HG03469 (cell line): ENCODE measurements around the gene OPN4.

Experiments used
- ATAC-seq: cut with Tn5 transposase; IDR thresholded peaks from one replicate; pipeline ENCODE4 v1.9.1; 2021; ENCODE audit warnings: mild to moderate bottlenecking, moderate library complexity, moderate number of reproducible peaks; ENCODE audit not compliant: unreplicated experiment

OPN4 gene

GRCh38 chr10:86674912-86675311, 20.6 kb downstream of the OPN4 start:
- no peak for ATAC-seq

GRCh38 chr10:86677374-86677773, 23.0 kb downstream of the OPN4 start:
- no peak for ATAC-seq

DNA sequence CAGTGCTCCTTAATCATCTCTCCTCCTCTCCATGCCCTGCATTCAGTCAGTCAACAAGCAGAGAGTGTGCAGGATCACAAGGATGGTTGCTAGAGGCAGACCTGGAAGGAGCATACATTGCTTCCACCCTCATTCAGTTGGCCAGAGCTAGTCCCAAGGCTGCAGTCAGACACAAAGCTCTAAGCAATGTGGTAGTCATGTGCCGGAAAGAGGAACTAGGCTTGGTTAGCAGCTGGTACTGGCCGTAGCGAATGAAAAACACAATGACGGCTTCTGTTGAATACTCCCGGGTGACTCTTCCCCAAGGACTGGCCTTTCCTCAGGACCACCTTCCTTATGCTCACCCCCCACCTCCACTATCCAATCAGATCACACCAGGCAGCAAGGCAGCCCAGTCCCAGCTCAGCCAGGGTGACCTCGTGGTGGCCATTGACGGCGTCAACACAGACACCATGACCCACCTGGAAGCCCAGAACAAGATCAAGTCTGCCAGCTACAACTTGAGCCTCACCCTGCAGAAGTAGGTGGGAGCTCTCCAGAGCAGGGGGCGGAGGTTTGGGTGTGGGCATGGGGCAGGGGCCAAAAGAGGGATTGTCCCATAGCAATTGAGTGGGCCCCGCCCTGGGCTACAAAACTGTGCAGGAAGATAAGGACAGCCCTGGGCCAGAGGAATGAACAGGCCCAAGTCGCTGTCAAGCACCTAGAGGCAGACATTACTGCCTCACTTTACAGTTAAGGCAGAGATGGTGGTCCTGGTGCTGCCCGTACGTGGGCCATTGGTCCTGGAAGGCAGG, 24.8 kb downstream of the OPN4 start:
- no peak for ATAC-seq

- ATAC-seq = no peak
These were observed 26.7 kb downstream of the OPN4 start for GRCh38 chr10:86681047-86681446.

GRCh38 chr10:86681722-86682386, 27.5 kb downstream of the OPN4 start:
- ATAC-seq = no peak

- no peak for ATAC-seq
These were observed 28.3 kb downstream of the OPN4 start for GRCh38 chr10:86682675-86683074.

DNA sequence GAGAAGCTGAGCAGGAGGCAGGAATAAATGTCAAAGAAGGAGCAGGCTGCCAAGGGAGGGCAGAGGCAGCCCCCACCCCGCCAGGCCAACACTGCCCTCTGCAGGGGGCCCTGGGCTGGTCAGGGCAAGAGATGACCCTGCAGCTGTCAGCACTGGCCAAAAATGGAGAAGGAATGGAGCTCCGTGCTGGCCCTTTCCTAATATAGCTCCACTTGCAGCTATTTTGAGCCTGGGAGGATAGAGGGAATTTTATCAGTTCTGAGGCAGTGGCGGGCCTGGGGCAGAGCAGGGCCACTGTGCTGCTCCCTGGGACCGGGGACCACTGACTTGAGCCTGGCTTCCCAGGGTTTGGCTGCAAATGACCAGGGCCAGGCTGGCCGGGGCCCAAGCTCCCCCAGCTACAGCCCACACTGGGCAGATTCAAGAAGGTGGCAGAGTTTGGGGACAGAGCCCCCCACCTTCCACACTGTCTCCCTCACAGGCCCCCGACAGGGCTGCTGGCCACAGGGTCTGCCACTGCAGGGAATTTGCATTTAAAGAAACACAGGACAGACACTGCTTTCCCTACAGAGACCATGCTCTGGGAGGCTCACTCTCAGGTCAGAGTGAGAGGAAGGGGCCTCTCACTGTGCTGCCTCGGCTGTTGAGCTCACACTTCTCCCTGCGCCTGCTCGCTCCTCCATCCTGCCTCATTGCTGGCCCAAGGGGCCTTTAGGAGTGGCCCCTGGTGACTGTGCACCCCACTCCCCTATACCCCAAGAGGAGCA, 30.2 kb downstream of the OPN4 start:
- ATAC-seq = no peak

GRCh38 chr10:86685416-86685815, 31.1 kb downstream of the OPN4 start:
- ATAC-seq = no peak

DNA sequence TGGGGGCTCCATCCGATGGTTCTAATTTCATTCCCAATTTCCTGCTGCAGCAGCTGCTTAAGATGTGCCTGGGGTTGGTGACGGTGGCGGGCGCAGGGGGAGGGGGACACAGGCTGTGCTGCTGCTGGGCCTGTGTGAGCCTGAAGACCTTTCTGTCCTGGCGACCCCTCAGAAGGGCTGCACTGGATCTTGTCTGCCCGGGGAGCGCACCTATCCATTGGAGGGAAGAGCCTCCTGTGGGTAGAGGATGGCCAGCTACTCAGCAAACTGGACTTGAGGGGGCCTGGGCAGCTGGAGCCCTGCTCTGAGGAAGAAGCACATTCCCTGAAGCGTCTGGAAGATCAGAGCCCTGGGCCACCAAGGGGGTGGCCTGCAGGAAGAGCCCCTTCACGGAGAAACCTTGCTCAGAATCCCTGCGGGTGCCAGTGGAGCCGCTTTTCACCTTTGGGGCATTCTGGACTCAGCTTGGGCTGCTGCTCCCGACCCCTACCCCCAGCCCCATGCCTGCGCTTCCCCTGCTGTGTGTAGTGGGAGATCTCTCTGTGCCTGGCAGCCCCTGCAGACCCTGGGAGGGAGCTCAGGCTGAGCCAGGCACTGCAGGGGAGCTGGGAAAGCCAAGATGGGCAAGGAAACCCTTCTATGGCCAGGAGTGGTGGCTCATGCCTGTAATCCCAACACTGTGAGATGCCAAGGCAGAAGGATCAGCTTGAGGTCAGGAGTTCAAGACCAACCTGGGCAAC, 31.7 kb downstream of the OPN4 start:
- no peak for ATAC-seq

- ATAC-seq = no peak
These were observed 32.6 kb downstream of the OPN4 start for GRCh38 chr10:86686972-86687371.

DNA sequence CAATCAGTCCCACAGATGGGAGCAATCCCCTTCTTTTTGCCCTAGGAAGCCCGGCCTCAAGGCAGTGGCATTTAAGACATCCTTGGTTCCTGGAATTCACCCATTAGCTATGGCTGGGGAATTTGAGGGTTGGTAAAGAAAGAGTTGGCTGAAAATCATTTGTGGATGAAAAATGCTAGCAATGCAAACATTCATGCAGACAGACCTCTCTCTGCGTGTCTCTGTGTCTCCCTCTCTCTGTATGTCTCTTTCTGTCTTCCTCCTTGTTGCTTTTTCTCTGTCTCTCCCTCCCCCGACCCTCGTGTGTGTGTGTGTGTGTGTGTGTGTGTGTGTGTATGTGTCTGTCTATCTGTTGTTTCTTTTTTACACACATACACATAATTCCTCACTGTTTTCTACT, 33.4 kb downstream of the OPN4 start:
- no peak for ATAC-seq

- ATAC-seq = peak; percentile 63
These were observed 34.1 kb downstream of the OPN4 start for GRCh38 chr10:86688398-86688921.

- no peak for ATAC-seq
These were observed 34.8 kb downstream of the OPN4 start for GRCh38 chr10:86689146-86689545.

GRCh38 chr10:86690231-86690630, 35.9 kb downstream of the OPN4 start:
- ATAC-seq = no peak

DNA sequence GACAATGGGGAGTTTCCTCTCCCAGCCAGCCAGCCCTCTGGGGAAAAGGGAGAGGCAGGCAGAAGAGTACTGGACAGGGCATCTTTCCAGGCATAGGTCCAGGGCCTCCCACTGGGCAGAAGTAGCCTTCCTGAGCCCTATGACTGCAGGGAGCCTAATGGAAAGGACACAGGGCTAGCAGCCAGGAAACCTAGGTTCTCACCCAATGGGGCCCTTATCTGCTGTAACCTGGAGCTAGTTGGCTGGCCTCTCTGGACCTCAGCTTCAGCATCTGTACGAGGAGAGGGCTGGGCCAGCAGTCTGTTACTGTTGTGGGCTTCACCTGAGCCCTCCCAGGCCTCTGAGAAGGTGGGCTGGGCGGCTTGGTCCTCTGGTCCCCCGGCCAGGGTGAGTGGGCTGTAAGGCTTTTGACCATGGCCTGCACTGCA, 36.3 kb downstream of the OPN4 start:
- no peak for ATAC-seq

DNA sequence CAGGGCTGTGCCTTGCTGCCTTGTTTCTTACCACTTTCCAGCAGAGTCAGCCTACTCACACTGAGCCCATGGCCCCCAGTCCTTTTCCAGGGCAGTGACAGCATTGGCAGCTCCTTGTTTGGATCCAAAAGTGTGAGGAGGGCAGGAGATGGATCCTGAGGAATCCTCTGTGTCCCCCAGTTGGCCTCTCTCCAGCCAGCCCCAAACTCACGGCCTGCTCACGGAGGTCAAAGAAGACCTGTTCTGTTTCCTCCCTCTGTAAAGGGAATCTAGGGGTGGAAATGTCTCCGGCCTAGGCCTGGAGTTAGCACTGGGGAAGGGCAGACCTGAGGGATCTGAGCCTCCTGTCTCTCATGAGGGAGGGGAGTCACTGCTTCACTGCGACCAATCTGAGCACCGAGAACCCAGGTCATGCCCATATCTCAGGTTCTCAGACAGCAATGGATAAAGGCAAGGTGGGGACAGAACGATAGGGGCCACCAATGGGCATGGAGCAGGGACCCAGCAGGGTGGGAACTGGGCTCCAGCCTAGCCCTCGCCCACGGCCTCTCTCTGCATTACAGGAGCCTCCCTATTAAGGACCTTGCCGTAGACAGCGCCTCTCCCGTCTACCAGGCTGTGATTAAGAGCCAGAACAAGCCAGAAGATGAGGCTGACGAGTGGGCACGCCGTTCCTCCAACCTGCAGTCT, 37.1 kb downstream of the OPN4 start:
- no peak for ATAC-seq

- ATAC-seq = no peak
These were observed 37.7 kb downstream of the OPN4 start for GRCh38 chr10:86692023-86692514.

DNA sequence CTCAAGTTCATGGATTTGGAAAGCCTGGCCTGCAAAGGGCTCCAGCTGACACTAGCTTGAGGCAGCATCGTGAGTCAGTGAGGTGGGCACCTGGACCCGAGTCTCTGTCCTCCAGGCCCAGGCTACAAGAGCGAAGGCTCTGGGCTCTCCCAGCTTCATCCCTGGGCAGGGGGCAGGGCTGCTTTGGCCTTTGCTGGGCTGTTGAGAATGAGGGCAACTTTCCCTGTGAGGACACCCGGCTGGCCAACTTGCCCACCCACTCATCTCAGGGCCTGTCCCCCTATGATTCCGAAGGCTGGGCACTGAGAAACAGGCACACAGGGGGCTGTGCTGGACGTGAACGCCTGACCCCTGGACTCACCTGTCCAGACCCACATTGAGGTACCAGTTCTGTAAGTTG, 38.3 kb downstream of the OPN4 start:
- ATAC-seq = no peak

- no peak for ATAC-seq
These were observed 38.9 kb downstream of the OPN4 start for GRCh38 chr10:86693275-86693674.
